Liver (tissue), 9 donors: ENCODE results near the gene AP5Z1. TPM values are rescaled to one million over a fixed set of nuclear protein-coding genes. Genes with fewer than 3 reads are reported as not detected.

Experiments
- DNase-seq: peaks from one replicate; pipeline ENCODE4 v3.0.0-alpha.2; 2017; ENCODE audit warnings: low spot score
- H3K27ac ChIP-seq, 2 donors: one replicate each; pipeline ENCODE4 v1.7.0; 2013; ENCODE audit warnings: inconsistent platforms in 2 of 2, low read length in 2 of 2, control low read depth in 1 of 2, low read depth in 1 of 2, mild to moderate bottlenecking in 1 of 2
- H3K27me3 ChIP-seq, 4 donors: one replicate each; pipeline versions ENCODE4 v1.6.1 to v1.7.0; 2013; ENCODE audit warnings: low read length in 3 of 4, inconsistent platforms in 1 of 4, mild to moderate bottlenecking in 1 of 4, moderate library complexity in 1 of 4; ENCODE audit not compliant: control insufficient read depth in 4 of 4, insufficient read depth in 4 of 4
- H3K36me3 ChIP-seq, 4 donors: one replicate each; pipeline versions ENCODE4 v1.6.1 to v1.7.0; 2013; ENCODE audit warnings: low read length in 3 of 4, mild to moderate bottlenecking in 3 of 4, low read depth in 1 of 4, moderate library complexity in 1 of 4; ENCODE audit not compliant: control insufficient read depth in 4 of 4, insufficient read depth in 3 of 4
- H3K4me1 ChIP-seq, 4 donors: one replicate each; pipeline versions ENCODE4 v1.6.1 to v1.7.0; 2013; ENCODE audit warnings: low read length in 3 of 4, mild to moderate bottlenecking in 3 of 4, moderate library complexity in 1 of 4; ENCODE audit not compliant: control insufficient read depth in 4 of 4, insufficient read depth in 4 of 4
- H3K4me3 ChIP-seq, 3 donors: one replicate each; pipeline versions ENCODE4 v1.6.1 to v1.7.0; 2013; ENCODE audit warnings: low read length in 3 of 3, control low read depth in 1 of 3, low read depth in 1 of 3, mild to moderate bottlenecking in 1 of 3
- H3K9ac ChIP-seq, 2 donors: one replicate each; pipeline ENCODE4 v1.7.0; 2013; ENCODE audit warnings: low read length in 2 of 2, mild to moderate bottlenecking in 2 of 2, moderate library complexity in 2 of 2, control low read depth in 1 of 2, low read depth in 1 of 2
- H3K9me3 ChIP-seq, 4 donors: one replicate each; pipeline versions ENCODE4 v1.6.1 to v1.7.0; 2013; ENCODE audit warnings: low read length in 3 of 4; ENCODE audit not compliant: control insufficient read depth in 4 of 4
- CTCF ChIP-seq: fragments of 150-350 bp; IDR thresholded peaks from 2 replicates; pipeline ENCODE4 v1.5.1; 2017; ENCODE audit warnings: improper control_type of control experiment, low read depth, low read length; ENCODE audit not compliant: missing input control
- FOXA1 ChIP-seq: IDR thresholded peaks from 2 replicates; pipeline ENCODE4 v1.6.1; 2016; ENCODE audit warnings: antibody characterized with exemption
- FOXA2 ChIP-seq: IDR thresholded peaks from 2 replicates; pipeline ENCODE4 v1.6.1; 2016; ENCODE audit warnings: antibody characterized with exemption
- GABPA ChIP-seq, 2 donors: IDR thresholded peaks in 1 of 2; conservative IDR thresholded peaks in 1 of 2; 2 replicates each; pipeline ENCODE4 v1.6.1; 2016; ENCODE audit warnings: antibody characterized with exemption in 2 of 2, mild to moderate bottlenecking in 1 of 2, moderate library complexity in 1 of 2
- HNF4A ChIP-seq, 2 donors: conservative IDR thresholded peaks; 2 replicates each; pipeline ENCODE4 v1.6.1; 2016; ENCODE audit warnings: antibody characterized with exemption in 2 of 2, mild to moderate bottlenecking in 2 of 2
- JUND ChIP-seq, 2 donors: IDR thresholded peaks; 2 replicates each; pipeline ENCODE4 v1.6.1; 2016; ENCODE audit warnings: antibody characterized with exemption in 2 of 2
- MAX ChIP-seq: IDR thresholded peaks from 2 replicates; pipeline ENCODE4 v1.6.1; 2016; ENCODE audit warnings: antibody characterized with exemption
- NR2F2 ChIP-seq: IDR thresholded peaks from 2 replicates; pipeline ENCODE4 v1.6.1; 2016; ENCODE audit warnings: antibody characterized with exemption
- RAD21 ChIP-seq, 2 donors: IDR thresholded peaks; 2 replicates each; pipeline ENCODE4 v1.6.1; 2016; ENCODE audit warnings: antibody characterized with exemption in 2 of 2, mild to moderate bottlenecking in 2 of 2
- RXRA ChIP-seq, 2 donors: IDR thresholded peaks; 2 replicates each; pipeline ENCODE4 v1.6.1; 2017 to 2018; ENCODE audit warnings: antibody characterized with exemption in 2 of 2, mild to moderate bottlenecking in 1 of 2
- SP1 ChIP-seq: IDR thresholded peaks from 2 replicates; pipeline ENCODE4 v1.6.1; 2018; ENCODE audit warnings: antibody characterized with exemption, mild to moderate bottlenecking
- YY1 ChIP-seq: IDR thresholded peaks from 2 replicates; pipeline ENCODE4 v1.6.1; 2016; ENCODE audit warnings: antibody characterized with exemption, mild to moderate bottlenecking
- WGBS: extraction: QIAGEN DNeasy Blood & Tissue Kit; methylation state at CpG from one replicate; pipeline ENCODE4 v1.1.7; 2013; 5-methylcytosine and 5-hydroxymethylcytosine counted together
- polyA plus RNA-seq, 2 donors: library from polyadenylated mRNA; stranded (reverse) in 1 of 2; unstranded in 1 of 2; fragments of 200-250 nt in 1 of 2; fragments of >200 nt in 1 of 2; fragmentation: Nextera tagmentation in 1 of 2; extraction: Ambion mirVana in 1 of 2; gene quantifications; one replicate each; pipeline versions ENCODE4 v1.2.1 to v1.2.3, GENCODE V29; 2013 to 2015
- total RNA-seq, 2 donors: library from RNA; depleted of rRNA; stranded (reverse); fragments of >200 nt; gene quantifications; one replicate each; pipeline ENCODE4 v1.2.3, GENCODE V29; 2014
- TF ChIP-seq, protein P1 (sequence below): IDR thresholded peaks from 2 replicates; pipeline ENCODE4 v1.6.1; 2016; ENCODE audit warnings: antibody characterized with exemption, mild to moderate bottlenecking
- TF ChIP-seq, protein P2 (sequence below): IDR thresholded peaks from 2 replicates; pipeline ENCODE4 v1.6.1; 2016; ENCODE audit warnings: antibody characterized with exemption
- donor health status: healthy.
- donor health status: healthy.
- donor health status: healthy.
- donor health status: healthy.
- donor health status: healthy.

The AP5Z1 gene
- total and polyA plus RNA-seq, 4 donors: 10.2 to 16.0 (median 14.2) TPM

GRCh38 chr7:4738711-4739527 is 36.5 kb upstream of the AP5Z1 start:
- Histone ChIP-seq H3K27me3 (no peaks in the 10 kb centered on the region), H3K9me3 (no peaks in the 10 kb centered on the region), H3K9ac (peak overlapping the region; percentile 41 to 51), H3K36me3 (peaks cover 0 to 10% (median 3%) of the 10 kb centered on the region in 4 donors), H3K4me1 (peaks cover 9 to 15% (median 15%) of the 10 kb centered on the region in 4 donors), H3K4me3 (peak overlapping the region in 1 of 3 donors; percentile 14), H3K27ac (peak overlapping the region; percentile 58 to 79)
- TF ChIP-seq HNF4A (conservative IDR thresholded peaks at IDR 0.05): no peak
- TF ChIP-seq FOXA1: no peak
- TF ChIP-seq, protein P1, sequence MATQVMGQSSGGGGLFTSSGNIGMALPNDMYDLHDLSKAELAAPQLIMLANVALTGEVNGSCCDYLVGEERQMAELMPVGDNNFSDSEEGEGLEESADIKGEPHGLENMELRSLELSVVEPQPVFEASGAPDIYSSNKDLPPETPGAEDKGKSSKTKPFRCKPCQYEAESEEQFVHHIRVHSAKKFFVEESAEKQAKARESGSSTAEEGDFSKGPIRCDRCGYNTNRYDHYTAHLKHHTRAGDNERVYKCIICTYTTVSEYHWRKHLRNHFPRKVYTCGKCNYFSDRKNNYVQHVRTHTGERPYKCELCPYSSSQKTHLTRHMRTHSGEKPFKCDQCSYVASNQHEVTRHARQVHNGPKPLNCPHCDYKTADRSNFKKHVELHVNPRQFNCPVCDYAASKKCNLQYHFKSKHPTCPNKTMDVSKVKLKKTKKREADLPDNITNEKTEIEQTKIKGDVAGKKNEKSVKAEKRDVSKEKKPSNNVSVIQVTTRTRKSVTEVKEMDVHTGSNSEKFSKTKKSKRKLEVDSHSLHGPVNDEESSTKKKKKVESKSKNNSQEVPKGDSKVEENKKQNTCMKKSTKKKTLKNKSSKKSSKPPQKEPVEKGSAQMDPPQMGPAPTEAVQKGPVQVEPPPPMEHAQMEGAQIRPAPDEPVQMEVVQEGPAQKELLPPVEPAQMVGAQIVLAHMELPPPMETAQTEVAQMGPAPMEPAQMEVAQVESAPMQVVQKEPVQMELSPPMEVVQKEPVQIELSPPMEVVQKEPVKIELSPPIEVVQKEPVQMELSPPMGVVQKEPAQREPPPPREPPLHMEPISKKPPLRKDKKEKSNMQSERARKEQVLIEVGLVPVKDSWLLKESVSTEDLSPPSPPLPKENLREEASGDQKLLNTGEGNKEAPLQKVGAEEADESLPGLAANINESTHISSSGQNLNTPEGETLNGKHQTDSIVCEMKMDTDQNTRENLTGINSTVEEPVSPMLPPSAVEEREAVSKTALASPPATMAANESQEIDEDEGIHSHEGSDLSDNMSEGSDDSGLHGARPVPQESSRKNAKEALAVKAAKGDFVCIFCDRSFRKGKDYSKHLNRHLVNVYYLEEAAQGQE: no peak
- TF ChIP-seq YY1: no peak
- no peak for TF ChIP-seq RAD21 (IDR thresholded peaks at IDR 0.05)
- no peak for TF ChIP-seq SP1
- TF ChIP-seq MAX: no peak
- TF ChIP-seq FOXA2: no peak
- TF ChIP-seq CTCF: no peak
- TF ChIP-seq, protein P2, sequence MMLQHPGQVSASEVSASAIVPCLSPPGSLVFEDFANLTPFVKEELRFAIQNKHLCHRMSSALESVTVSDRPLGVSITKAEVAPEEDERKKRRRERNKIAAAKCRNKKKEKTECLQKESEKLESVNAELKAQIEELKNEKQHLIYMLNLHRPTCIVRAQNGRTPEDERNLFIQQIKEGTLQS: no peak
- TF ChIP-seq NR2F2: no peak
- DNase-seq: no peak
- WGBS: 43% methylated on average over 23 of the region's 23 CpGs

- peaks cover 0 to 10% (median 3%) of the 10 kb centered on the region in 4 donors for H3K36me3 ChIP-seq
- no peak for DNase-seq
- H3K27ac ChIP-seq: peak overlapping the region; percentile 58 to 79
- peaks cover 13 to 22% (median 20%) of the 10 kb centered on the region in 4 donors for H3K4me1 ChIP-seq
- H3K9ac ChIP-seq: peak overlapping the region in 1 of 2 donors; percentile 51
- H3K27me3 ChIP-seq: no peaks in the 10 kb centered on the region
- H3K9me3 ChIP-seq: no peaks in the 10 kb centered on the region
- TF ChIP-seq SP1 (peak; percentile 39), MAX (no peak), HNF4A (conservative IDR thresholded peaks at IDR 0.05) (peak; percentile 35 to 57), GABPA (IDR thresholded peaks at IDR 0.05 in 1 of 2, conservative IDR thresholded peaks at IDR 0.05 in 1 of 2) (no peak), CTCF (peak; percentile 29), JUND (IDR thresholded peaks at IDR 0.05) (no peak), RAD21 (IDR thresholded peaks at IDR 0.05) (peak; percentile 53 to 73), YY1 (peak; percentile 40), RXRA (IDR thresholded peaks at IDR 0.05) (peak; percentile 60 to 61)
- TF ChIP-seq, protein P1: peak; percentile 33
- 34% methylated on average over 16 of the region's 16 CpGs for WGBS
- peak overlapping the region in 1 of 3 donors; percentile 14 for H3K4me3 ChIP-seq
Measured at GRCh38 chr7:4739528-4739992, 35.9 kb upstream of the AP5Z1 start.
